ENCODE results near the gene STK11IP. TPM values are rescaled to one million over a fixed set of nuclear protein-coding genes. Genes with fewer than 3 reads are reported as not detected.

Gene STK11IP
- total and polyA plus RNA-seq, 9 of the 15 experiments (the other 6 are each of a cell fraction or from before 2014, with no cell fraction given), result 0.52 to 21.7 (median 5.6) TPM

DNA sequence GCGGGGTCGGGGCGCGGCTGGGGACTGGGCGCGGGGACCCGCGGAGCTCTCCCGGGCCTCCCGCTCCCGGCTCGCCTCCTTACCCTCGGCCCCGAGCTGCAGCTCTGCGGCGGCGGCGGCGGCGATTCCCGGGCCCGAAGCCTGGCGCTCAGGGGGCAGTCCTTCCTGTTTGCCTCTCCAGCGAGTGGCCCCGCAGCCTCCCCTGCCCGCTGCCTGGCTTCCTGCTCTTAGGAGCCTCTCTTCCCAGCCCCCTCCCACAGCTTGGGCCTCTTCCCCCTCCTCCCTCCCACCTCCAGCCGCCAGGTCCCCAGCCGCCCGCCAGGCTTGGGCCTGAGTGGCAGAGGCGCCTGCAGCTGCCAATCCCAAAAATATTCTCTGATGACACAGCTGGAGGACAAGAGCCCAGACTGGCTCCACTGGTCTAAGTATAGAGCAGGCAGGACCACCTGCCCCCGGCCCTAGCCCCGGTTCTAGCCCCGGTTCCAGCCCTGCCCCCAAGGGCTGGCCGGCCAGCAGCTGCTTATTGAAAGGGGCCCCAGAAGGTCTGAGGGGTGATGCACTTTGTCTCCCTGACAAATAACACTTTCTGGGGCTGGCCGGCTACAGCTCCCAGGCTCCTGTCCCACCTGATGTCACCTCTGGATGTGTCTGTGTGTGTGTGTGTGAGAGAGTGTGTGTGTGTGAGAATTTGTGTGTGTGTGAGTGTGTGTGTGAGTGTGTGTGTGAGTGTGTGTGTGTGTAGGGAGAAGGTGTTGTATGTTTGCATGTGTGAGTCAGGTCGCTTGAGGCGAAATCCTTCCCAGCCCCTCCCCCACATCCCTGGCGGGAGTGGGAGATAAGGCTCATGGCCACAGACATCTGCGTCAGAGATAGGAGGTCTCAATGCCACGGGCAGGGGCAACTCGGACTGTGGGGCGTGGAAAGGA is 26.1 kb upstream of the STK11IP start, which contains the start of gene OBSL1 (continued):
- TF ChIP-seq, protein P1, sequence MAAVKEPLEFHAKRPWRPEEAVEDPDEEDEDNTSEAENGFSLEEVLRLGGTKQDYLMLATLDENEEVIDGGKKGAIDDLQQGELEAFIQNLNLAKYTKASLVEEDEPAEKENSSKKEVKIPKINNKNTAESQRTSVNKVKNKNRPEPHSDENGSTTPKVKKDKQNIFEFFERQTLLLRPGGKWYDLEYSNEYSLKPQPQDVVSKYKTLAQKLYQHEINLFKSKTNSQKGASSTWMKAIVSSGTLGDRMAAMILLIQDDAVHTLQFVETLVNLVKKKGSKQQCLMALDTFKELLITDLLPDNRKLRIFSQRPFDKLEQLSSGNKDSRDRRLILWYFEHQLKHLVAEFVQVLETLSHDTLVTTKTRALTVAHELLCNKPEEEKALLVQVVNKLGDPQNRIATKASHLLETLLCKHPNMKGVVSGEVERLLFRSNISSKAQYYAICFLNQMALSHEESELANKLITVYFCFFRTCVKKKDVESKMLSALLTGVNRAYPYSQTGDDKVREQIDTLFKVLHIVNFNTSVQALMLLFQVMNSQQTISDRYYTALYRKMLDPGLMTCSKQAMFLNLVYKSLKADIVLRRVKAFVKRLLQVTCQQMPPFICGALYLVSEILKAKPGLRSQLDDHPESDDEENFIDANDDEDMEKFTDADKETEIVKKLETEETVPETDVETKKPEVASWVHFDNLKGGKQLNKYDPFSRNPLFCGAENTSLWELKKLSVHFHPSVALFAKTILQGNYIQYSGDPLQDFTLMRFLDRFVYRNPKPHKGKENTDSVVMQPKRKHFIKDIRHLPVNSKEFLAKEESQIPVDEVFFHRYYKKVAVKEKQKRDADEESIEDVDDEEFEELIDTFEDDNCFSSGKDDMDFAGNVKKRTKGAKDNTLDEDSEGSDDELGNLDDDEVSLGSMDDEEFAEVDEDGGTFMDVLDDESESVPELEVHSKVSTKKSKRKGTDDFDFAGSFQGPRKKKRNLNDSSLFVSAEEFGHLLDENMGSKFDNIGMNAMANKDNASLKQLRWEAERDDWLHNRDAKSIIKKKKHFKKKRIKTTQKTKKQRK (IDR thresholded peaks at IDR 0.05; ENCODE audit: borderline replicate concordance, low read depth, low read length), result no peak
- TF ChIP-seq GTF2A2 (tag; IDR thresholded peaks at IDR 0.05) (no peak), TCFL5 (CRISPR knock-in tag; conservative IDR thresholded peaks at IDR 0.05) (no peak), DNMT1 (IDR thresholded peaks at IDR 0.05) (no peak), ERF (CRISPR knock-in tag; IDR thresholded peaks at IDR 0.05) (no peak), SP2 (IDR thresholded peaks at IDR 0.05; ENCODE audit: extremely low read depth, low read depth, low read length, poor library complexity, severe bottlenecking) (no peak), TEAD2 (tag; IDR thresholded peaks at IDR 0.05) (no peak), ZFP36 (IDR thresholded peaks at IDR 0.05; ENCODE audit: low read depth, low read length, partially characterized antibody) (no peak), ADNP (tag; IDR thresholded peaks at IDR 0.05) (no peak), FOXJ3 (CRISPR knock-in tag; IDR thresholded peaks at IDR 0.05) (no peak), HNRNPUL1 (IDR thresholded peaks at IDR 0.05; ENCODE audit: low read length) (no peak), MEF2A (IDR thresholded peaks at IDR 0.05; ENCODE audit: control insufficient read depth, low read depth, low read length) (no peak), ZNF589 (CRISPR knock-in tag; IDR thresholded peaks at IDR 0.05; ENCODE audit: low read depth) (0 out of 2 replicates have a peak, but pooled peaks have one; percentile 46)
- TF ChIP-seq, protein P2, sequence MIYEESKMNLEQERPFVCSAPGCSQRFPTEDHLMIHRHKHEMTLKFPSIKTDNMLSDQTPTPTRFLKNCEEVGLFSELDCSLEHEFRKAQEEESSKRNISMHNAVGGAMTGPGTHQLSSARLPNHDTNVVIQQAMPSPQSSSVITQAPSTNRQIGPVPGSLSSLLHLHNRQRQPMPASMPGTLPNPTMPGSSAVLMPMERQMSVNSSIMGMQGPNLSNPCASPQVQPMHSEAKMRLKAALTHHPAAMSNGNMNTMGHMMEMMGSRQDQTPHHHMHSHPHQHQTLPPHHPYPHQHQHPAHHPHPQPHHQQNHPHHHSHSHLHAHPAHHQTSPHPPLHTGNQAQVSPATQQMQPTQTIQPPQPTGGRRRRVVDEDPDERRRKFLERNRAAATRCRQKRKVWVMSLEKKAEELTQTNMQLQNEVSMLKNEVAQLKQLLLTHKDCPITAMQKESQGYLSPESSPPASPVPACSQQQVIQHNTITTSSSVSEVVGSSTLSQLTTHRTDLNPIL (CRISPR knock-in tag; IDR thresholded peaks at IDR 0.05), result no peak
- TF ChIP-seq, protein P3, sequence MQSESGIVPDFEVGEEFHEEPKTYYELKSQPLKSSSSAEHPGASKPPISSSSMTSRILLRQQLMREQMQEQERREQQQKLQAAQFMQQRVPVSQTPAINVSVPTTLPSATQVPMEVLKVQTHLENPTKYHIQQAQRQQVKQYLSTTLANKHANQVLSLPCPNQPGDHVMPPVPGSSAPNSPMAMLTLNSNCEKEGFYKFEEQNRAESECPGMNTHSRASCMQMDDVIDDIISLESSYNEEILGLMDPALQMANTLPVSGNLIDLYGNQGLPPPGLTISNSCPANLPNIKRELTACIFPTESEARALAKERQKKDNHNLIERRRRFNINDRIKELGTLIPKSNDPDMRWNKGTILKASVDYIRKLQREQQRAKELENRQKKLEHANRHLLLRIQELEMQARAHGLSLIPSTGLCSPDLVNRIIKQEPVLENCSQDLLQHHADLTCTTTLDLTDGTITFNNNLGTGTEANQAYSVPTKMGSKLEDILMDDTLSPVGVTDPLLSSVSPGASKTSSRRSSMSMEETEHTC (IDR thresholded peaks at IDR 0.05), result no peak
- TF ChIP-seq, protein P4, sequence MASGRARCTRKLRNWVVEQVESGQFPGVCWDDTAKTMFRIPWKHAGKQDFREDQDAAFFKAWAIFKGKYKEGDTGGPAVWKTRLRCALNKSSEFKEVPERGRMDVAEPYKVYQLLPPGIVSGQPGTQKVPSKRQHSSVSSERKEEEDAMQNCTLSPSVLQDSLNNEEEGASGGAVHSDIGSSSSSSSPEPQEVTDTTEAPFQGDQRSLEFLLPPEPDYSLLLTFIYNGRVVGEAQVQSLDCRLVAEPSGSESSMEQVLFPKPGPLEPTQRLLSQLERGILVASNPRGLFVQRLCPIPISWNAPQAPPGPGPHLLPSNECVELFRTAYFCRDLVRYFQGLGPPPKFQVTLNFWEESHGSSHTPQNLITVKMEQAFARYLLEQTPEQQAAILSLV (tag; IDR thresholded peaks at IDR 0.05), result no peak
- TF ChIP-seq, protein P5, sequence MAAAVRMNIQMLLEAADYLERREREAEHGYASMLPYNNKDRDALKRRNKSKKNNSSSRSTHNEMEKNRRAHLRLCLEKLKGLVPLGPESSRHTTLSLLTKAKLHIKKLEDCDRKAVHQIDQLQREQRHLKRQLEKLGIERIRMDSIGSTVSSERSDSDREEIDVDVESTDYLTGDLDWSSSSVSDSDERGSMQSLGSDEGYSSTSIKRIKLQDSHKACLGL (CRISPR knock-in tag; IDR thresholded peaks at IDR 0.05; ENCODE audit: borderline replicate concordance, poor library complexity, severe bottlenecking), result no peak

All from K562 (cell line).